ENCODE data around the gene FAM43A.

DNA sequence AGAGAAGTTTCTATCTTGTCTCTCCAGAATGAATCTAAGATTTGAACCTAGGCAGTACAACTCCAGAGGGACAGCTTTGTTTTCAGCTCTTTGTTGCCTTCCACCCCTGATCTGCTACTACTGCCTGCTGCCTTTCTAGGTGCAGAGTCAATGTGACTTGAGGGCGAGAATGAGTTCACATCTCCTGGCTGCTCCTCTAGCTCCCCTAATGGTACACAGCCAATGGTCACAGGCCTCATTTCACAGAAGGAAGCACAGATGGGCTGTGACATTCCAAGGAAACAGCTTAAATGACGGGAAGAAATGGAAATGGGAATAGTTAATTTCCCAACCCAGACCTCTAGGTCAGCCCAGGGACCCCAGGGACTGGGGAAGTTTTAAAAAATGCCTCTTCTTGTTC, 32.4 kb downstream of the FAM43A start:
- TF ChIP-seq CTCF (optimal IDR thresholded peaks at IDR 0.05 in 1 of 3, IDR thresholded peaks at IDR 0.05 in 1 of 3, conservative IDR thresholded peaks at IDR 0.05 in 1 of 3; ENCODE audit: extremely low read depth in 1 of 3, insufficient read depth in 2 of 3, low read length in 3 of 3) (no peak), EZH2 (IDR thresholded peaks at IDR 0.05; ENCODE audit: low read length) (no peak)

Data from keratinocyte (primary cell).